ENCODE data around the gene MBNL1. TPM values are rescaled to one million over a fixed set of nuclear protein-coding genes. Genes with fewer than 3 reads are reported as not detected.

Gene MBNL1
- total RNA-seq, 2 experiments from 2014 or later, result 163 to 174 TPM

- no peaks in the 10 kb centered on the region for H3K9me2 ChIP-seq (ENCODE audit: insufficient read depth, low read length)
- no peak for TF ChIP-seq CTCF (conservative IDR thresholded peaks at IDR 0.05; ENCODE audit: low read length)
- no peak for TF ChIP-seq EZH2phosphoT487 (IDR thresholded peaks at IDR 0.05; ENCODE audit: borderline replicate concordance, low read depth, low read length)
- no peaks in the 10 kb centered on the region for H3K9me3 ChIP-seq (ENCODE audit: low read length)
- H3K27ac ChIP-seq (ENCODE audit: low read depth, low read length, poor library complexity, severe bottlenecking), result no peak overlapping the region
- no peaks in the 10 kb centered on the region for H3K79me2 ChIP-seq (ENCODE audit: insufficient read depth, low read depth, low read length)
- H2AFZ ChIP-seq (ENCODE audit: low read length), result no peak overlapping the region
- no peak for DNase-seq (ENCODE audit: low spot score)
- ChIA-PET CTCF (ENCODE audit: unreplicated experiment) (no interaction called here), POLR2A (interaction anchor here (1.0 to 3.5 kb wide), 10 partner anchors 9 to 62 kb away, joined by 3 to 28 read pairs (median 6); no protein-coding TSS in a partner anchor)
- H4K20me1 ChIP-seq (ENCODE audit: insufficient read depth, low read length), result no peaks in the 10 kb centered on the region
- H3K4me3 ChIP-seq (ENCODE audit: low read depth, low read length, poor library complexity, severe bottlenecking), result no peak overlapping the region
- intact Hi-C loops (cut with micrococcal nuclease; ENCODE audit: unreplicated experiment), result no loop called here
- H3K4me1 ChIP-seq (ENCODE audit: insufficient read depth, low read length, poor library complexity, severe bottlenecking), result peaks cover 12% of the 10 kb centered on the region
- no peaks in the 10 kb centered on the region for H3K36me3 ChIP-seq (ENCODE audit: insufficient read depth, low read length)
- H3K4me2 ChIP-seq (ENCODE audit: low read length), result no peak overlapping the region
- no TSS peak for BruUV-seq (replicated peaks)
These were observed 48.9 kb upstream of the MBNL1 start for GRCh38 chr3:152219769-152220255.

- peaks cover 12% of the 10 kb centered on the region for H3K4me1 ChIP-seq (ENCODE audit: insufficient read depth, low read length, poor library complexity, severe bottlenecking)
- no peaks in the 10 kb centered on the region for H3K9me2 ChIP-seq (ENCODE audit: insufficient read depth, low read length)
- H3K27ac ChIP-seq (ENCODE audit: low read depth, low read length, poor library complexity, severe bottlenecking), result no peak overlapping the region
- no TSS peak for BruUV-seq (replicated peaks)
- no peak overlapping the region for H3K4me2 ChIP-seq (ENCODE audit: low read length)
- intact Hi-C loops (cut with micrococcal nuclease; ENCODE audit: unreplicated experiment), result no loop called here
- no peaks in the 10 kb centered on the region for H3K9me3 ChIP-seq (ENCODE audit: low read length)
- H3K4me3 ChIP-seq (ENCODE audit: low read depth, low read length, poor library complexity, severe bottlenecking), result no peak overlapping the region
- peak overlapping the region; percentile 30; the same call in 1 of the 2 replicates for H2AFZ ChIP-seq (ENCODE audit: low read length)
- no peaks in the 10 kb centered on the region for H3K36me3 ChIP-seq (ENCODE audit: insufficient read depth, low read length)
- TF ChIP-seq EZH2phosphoT487 (IDR thresholded peaks at IDR 0.05; ENCODE audit: borderline replicate concordance, low read depth, low read length) (no peak), CTCF (conservative IDR thresholded peaks at IDR 0.05; ENCODE audit: low read length) (no peak)
- no peaks in the 10 kb centered on the region for H3K79me2 ChIP-seq (ENCODE audit: insufficient read depth, low read depth, low read length)
- ChIA-PET CTCF (ENCODE audit: unreplicated experiment) (no interaction called here), POLR2A (interaction anchor here (0.8 to 2.0 kb wide), 5 partner anchors 9 to 213 kb away, joined by 3 to 18 read pairs (median 4); no protein-coding TSS in a partner anchor)
- H4K20me1 ChIP-seq (ENCODE audit: insufficient read depth, low read length), result no peaks in the 10 kb centered on the region
- no peak for DNase-seq (ENCODE audit: low spot score)
These were observed 46.4 kb upstream of the MBNL1 start for GRCh38 chr3:152222327-152222726.

- Histone ChIP-seq H2AFZ (ENCODE audit: low read length) (peak overlapping the region; percentile 60), H3K4me1 (ENCODE audit: insufficient read depth, low read length, poor library complexity, severe bottlenecking) (peaks cover 12% of the 10 kb centered on the region), H3K27ac (ENCODE audit: low read depth, low read length, poor library complexity, severe bottlenecking) (no peak overlapping the region), H3K36me3 (ENCODE audit: insufficient read depth, low read length) (no peaks in the 10 kb centered on the region), H3K9me3 (ENCODE audit: low read length) (no peaks in the 10 kb centered on the region), H3K4me2 (ENCODE audit: low read length) (no peak overlapping the region), H3K79me2 (ENCODE audit: insufficient read depth, low read depth, low read length) (no peaks in the 10 kb centered on the region), H3K4me3 (ENCODE audit: low read depth, low read length, poor library complexity, severe bottlenecking) (no peak overlapping the region), H4K20me1 (ENCODE audit: insufficient read depth, low read length) (no peaks in the 10 kb centered on the region), H3K9me2 (ENCODE audit: insufficient read depth, low read length) (no peaks in the 10 kb centered on the region)
- ChIA-PET POLR2A (interaction anchor here (0.6 to 1.4 kb wide), 5 partner anchors 8 to 321 kb away, joined by 3 to 4 read pairs (median 3); no protein-coding TSS in a partner anchor), CTCF (ENCODE audit: unreplicated experiment) (no interaction called here)
- TF ChIP-seq CTCF (conservative IDR thresholded peaks at IDR 0.05; ENCODE audit: low read length) (no peak), EZH2phosphoT487 (IDR thresholded peaks at IDR 0.05; ENCODE audit: borderline replicate concordance, low read depth, low read length) (no peak)
- DNase-seq (ENCODE audit: low spot score), result no peak
- intact Hi-C loops (cut with micrococcal nuclease; ENCODE audit: unreplicated experiment), result no loop called here
- no TSS peak for BruUV-seq (replicated peaks)
These were observed 43.5 kb upstream of the MBNL1 start for GRCh38 chr3:152225201-152225600.
